PC-3 (cell line): ENCODE data around the gene ASTN2. TPM values are rescaled to one million over a fixed set of nuclear protein-coding genes. Genes with fewer than 3 reads are reported as not detected.

Source experiments
- ATAC-seq: fragments of 200-7000 bp; cut with Tn5 transposase; 2 replicates; pipeline ENCODE4 v1.9.1; 2020; ENCODE audit warnings: mild to moderate bottlenecking, moderate library complexity
- BruUV-seq: library from RNA; stranded (reverse); fragments of 400-500 nt; replicated peaks from 2 replicates; lab custom pipeline; 2021; lab: Mats Ljungman, UMichigan
- CTCF ChIA-PET: fragments of 300-600 bp; sonication (Branson Sonifier 250); formaldehyde crosslinking; loops from one replicate; lab custom pipeline; 2022; ENCODE audit warnings: antibody characterized with exemption; lab: Charles Lee
- POLR2A ChIA-PET: fragments of 300-600 bp; sonication (Branson Sonifier 250); formaldehyde crosslinking; loops from one replicate; lab custom pipeline; 2022; ENCODE audit warnings: antibody characterized with exemption; ENCODE audit not compliant: unreplicated experiment; lab: Charles Lee
- DNase-seq: peaks from one replicate; pipeline ENCODE4 v3.0.0-alpha.2; 2015
- H2AFZ ChIP-seq: fragments of 300-600 bp; sonication (generic); 2 replicates; pipeline ENCODE4 v1.6.0; 2016; ENCODE audit warnings: antibody characterized with exemption, low read length
- H3F3A ChIP-seq: fragments of 300-600 bp; sonication (generic); one replicate; pipeline ENCODE4 v1.6.0; 2017; ENCODE audit warnings: antibody characterized with exemption, low read length, control low read depth, mild to moderate bottlenecking; ENCODE audit not compliant: unreplicated experiment
- H3K27ac ChIP-seq: fragments of 300-600 bp; sonication (generic); 2 replicates; pipeline ENCODE4 v1.5.1; 2016; ENCODE audit warnings: mild to moderate bottlenecking, low read length
- H3K27me3 ChIP-seq: fragments of 300-600 bp; sonication (generic); 2 replicates; pipeline ENCODE4 v1.6.1; 2016; ENCODE audit warnings: low read length, mixed read lengths
- H3K36me3 ChIP-seq: fragments of 300-600 bp; sonication (generic); 2 replicates; pipeline ENCODE4 v1.6.1; 2016; ENCODE audit warnings: low read depth, mixed run types, low read length, mixed read lengths
- H3K4me1 ChIP-seq: fragments of 300-600 bp; sonication (generic); 2 replicates; pipeline ENCODE4 v1.5.1; 2016; ENCODE audit warnings: low read length; ENCODE audit not compliant: insufficient read depth
- H3K4me2 ChIP-seq: fragments of 300-600 bp; sonication (generic); 2 replicates; pipeline ENCODE4 v1.6.0; 2016; ENCODE audit warnings: low read length
- H3K4me3 ChIP-seq: fragments of 300-600 bp; sonication (generic); 2 replicates; pipeline ENCODE4 v1.5.1; 2016; ENCODE audit warnings: mild to moderate bottlenecking, low read length, mixed read lengths
- H3K79me2 ChIP-seq: fragments of 300-600 bp; sonication (generic); 2 replicates; pipeline ENCODE4 v1.6.1; 2017; ENCODE audit warnings: low read length, mixed read lengths
- H3K9ac ChIP-seq: fragments of 300-600 bp; sonication (generic); 2 replicates; pipeline ENCODE4 v1.6.0; 2016; ENCODE audit warnings: mild to moderate bottlenecking, low read length
- H3K9me2 ChIP-seq: fragments of 300-600 bp; sonication (generic); replicated peaks from 2 replicates; pipeline ENCODE4 v1.6.1; 2016; ENCODE audit warnings: mixed run types, low read length, mixed read lengths
- H3K9me3 ChIP-seq: fragments of 300-600 bp; sonication (generic); 2 replicates; pipeline ENCODE4 v1.6.1; 2016; ENCODE audit warnings: low read length, mixed read lengths
- H4K20me1 ChIP-seq: fragments of 300-600 bp; sonication (generic); 2 replicates; pipeline ENCODE4 v1.6.1; 2016; ENCODE audit warnings: low read length, mixed read lengths
- EZH2 ChIP-seq: fragments of 300-600 bp; sonication (generic); IDR thresholded peaks from one replicate; pipeline ENCODE4 v1.6.1; 2017; ENCODE audit warnings: antibody characterized with exemption, mild to moderate bottlenecking, low read length; ENCODE audit not compliant: unreplicated experiment
- EZH2phosphoT487 ChIP-seq: fragments of 300-600 bp; sonication (generic); IDR thresholded peaks from 2 replicates; pipeline ENCODE4 v1.6.1; 2018; ENCODE audit warnings: mild to moderate bottlenecking, antibody characterized with exemption, low read length, borderline replicate concordance
- intact Hi-C: fragments of 100-400 bp; cut with micrococcal nuclease; formaldehyde crosslinking; loops from 2 replicates; pipeline ENCODE4 v1.9.0; 2023
- total RNA-seq: library from RNA; depleted of rRNA; stranded (reverse); fragments of >200 nt; gene quantifications from 2 replicates; pipeline ENCODE4 v1.2.3, GENCODE V29; 2014
- TF ChIP-seq, protein P1 (sequence below): fragments of 300-600 bp; sonication (generic); conservative IDR thresholded peaks from 2 replicates; pipeline ENCODE4 v1.5.1; 2017; ENCODE audit warnings: antibody characterized with exemption, low read depth, mild to moderate bottlenecking, low read length

The ASTN2 gene
- total RNA-seq, 1 experiment from 2014 or later: 3.5 TPM

DNA sequence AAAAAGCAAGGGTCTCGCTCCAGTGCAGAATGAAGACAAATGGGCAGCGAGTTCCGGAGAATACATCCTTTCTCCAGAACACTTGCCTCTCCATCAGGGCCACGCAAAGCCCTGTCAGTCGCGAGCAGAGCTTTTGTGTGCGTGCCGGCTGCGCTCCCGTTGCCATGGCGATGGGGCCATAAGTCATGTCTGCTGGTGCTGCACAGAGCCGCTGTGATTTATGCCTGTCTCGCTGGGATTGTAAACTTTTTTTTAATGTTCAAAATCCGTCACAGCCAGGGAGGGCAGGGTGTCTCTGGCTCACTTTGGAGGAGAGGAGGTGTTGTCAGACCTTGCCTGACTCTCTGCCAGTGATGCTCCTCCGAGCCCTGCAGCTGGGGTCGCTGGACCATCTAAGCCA lies 455.0 kb downstream of the ASTN2 start:
- Histone ChIP-seq H3K36me3 (no peaks in the 10 kb centered on the region), H3K4me2 (no peak overlapping the region), H3K9me3 (no peaks in the 10 kb centered on the region), H3F3A (no peaks in the 10 kb centered on the region), H3K4me3 (no peak overlapping the region), H3K79me2 (no peaks in the 10 kb centered on the region), H3K27me3 (no peaks in the 10 kb centered on the region), H3K9ac (no peak overlapping the region), H2AFZ (no peak overlapping the region), H3K9me2 (no peaks in the 10 kb centered on the region), H3K27ac (no peak overlapping the region), H4K20me1 (no peaks in the 10 kb centered on the region), H3K4me1 (no peaks in the 10 kb centered on the region)
- TF ChIP-seq EZH2 (no peak), EZH2phosphoT487 (no peak)
- TF ChIP-seq, protein P1, sequence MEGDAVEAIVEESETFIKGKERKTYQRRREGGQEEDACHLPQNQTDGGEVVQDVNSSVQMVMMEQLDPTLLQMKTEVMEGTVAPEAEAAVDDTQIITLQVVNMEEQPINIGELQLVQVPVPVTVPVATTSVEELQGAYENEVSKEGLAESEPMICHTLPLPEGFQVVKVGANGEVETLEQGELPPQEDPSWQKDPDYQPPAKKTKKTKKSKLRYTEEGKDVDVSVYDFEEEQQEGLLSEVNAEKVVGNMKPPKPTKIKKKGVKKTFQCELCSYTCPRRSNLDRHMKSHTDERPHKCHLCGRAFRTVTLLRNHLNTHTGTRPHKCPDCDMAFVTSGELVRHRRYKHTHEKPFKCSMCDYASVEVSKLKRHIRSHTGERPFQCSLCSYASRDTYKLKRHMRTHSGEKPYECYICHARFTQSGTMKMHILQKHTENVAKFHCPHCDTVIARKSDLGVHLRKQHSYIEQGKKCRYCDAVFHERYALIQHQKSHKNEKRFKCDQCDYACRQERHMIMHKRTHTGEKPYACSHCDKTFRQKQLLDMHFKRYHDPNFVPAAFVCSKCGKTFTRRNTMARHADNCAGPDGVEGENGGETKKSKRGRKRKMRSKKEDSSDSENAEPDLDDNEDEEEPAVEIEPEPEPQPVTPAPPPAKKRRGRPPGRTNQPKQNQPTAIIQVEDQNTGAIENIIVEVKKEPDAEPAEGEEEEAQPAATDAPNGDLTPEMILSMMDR: no peak
- POLR2A ChIA-PET: no interaction called here
- no peak for DNase-seq
- no peak for ATAC-seq
- no TSS peak for BruUV-seq
- CTCF ChIA-PET: no interaction called here
- intact Hi-C loops: no loop called here

DNA sequence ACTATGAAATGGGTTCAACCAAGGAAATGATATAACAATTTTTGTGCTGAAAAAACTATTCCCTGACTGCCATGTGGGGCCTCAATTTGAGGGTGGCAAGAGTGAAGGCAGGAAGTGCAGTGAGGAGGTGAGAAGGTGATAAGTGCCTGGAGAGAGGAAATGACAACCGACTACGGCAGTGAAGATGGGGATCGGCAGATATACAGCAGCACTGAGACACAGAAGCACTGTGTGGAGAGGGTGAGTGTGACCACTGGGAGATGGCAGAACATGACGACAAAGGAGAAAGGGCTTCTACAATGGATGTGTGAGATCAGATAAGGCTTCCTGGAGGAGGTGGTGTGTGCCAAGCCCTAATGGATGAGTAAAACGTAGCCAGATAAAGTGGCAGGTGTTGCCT lies 456.0 kb downstream of the ASTN2 start:
- H3K9me2 ChIP-seq: no peaks in the 10 kb centered on the region
- no peaks in the 10 kb centered on the region for H3K79me2 ChIP-seq
- POLR2A ChIA-PET: no interaction called here
- no peak overlapping the region for H3K4me3 ChIP-seq
- no peaks in the 10 kb centered on the region for H3K4me1 ChIP-seq
- no peaks in the 10 kb centered on the region for H3K27me3 ChIP-seq
- H4K20me1 ChIP-seq: no peaks in the 10 kb centered on the region
- TF ChIP-seq EZH2: no peak
- no peak for TF ChIP-seq EZH2phosphoT487
- TF ChIP-seq, protein P1: no peak
- no peak overlapping the region for H3K27ac ChIP-seq
- no peak for ATAC-seq
- H3K9ac ChIP-seq: no peak overlapping the region
- DNase-seq: no peak
- H3K4me2 ChIP-seq: no peak overlapping the region
- no peaks in the 10 kb centered on the region for H3F3A ChIP-seq
- CTCF ChIA-PET: no interaction called here
- H3K36me3 ChIP-seq: no peaks in the 10 kb centered on the region
- H2AFZ ChIP-seq: no peak overlapping the region
- intact Hi-C loops: no loop called here
- BruUV-seq: no TSS peak
- H3K9me3 ChIP-seq: no peaks in the 10 kb centered on the region

DNA sequence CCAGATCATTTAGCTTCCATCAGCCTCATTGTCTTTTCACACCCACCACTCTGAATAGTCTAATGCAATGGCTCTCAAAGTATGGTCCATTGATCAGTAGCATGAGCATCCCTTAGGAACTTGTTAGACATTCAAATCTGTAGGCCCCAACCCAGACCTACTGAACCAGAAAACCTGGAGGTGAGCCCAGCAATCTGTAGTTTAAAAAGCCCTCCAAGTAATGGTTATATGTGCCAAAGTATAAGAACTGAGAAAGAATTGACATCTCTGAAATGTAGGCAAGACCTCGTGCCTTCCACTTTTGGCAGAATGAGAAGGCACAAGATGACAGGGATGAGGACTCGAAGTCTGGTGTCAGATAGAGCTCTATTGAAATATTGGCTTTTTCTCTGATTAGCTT lies 460.1 kb downstream of the ASTN2 start:
- CTCF ChIA-PET: no interaction called here
- ATAC-seq: no peak

More for the DNA sequence above, 460.1 kb downstream of the ASTN2 start:
- POLR2A ChIA-PET: no interaction called here
- Histone ChIP-seq H3K36me3 (no peaks in the 10 kb centered on the region), H3F3A (no peaks in the 10 kb centered on the region), H3K9ac (no peak overlapping the region), H2AFZ (no peak overlapping the region), H3K4me2 (no peak overlapping the region), H3K27ac (no peak overlapping the region), H3K9me3 (no peaks in the 10 kb centered on the region), H3K4me3 (no peak overlapping the region), H3K79me2 (no peaks in the 10 kb centered on the region), H3K4me1 (peaks cover 6% of the 10 kb centered on the region; the same call in 1 of the 2 replicates), H4K20me1 (no peaks in the 10 kb centered on the region), H3K27me3 (no peaks in the 10 kb centered on the region), H3K9me2 (no peaks in the 10 kb centered on the region)
- no peak for DNase-seq
- intact Hi-C loops: no loop called here
- TF ChIP-seq, protein P1: no peak
- no peak for TF ChIP-seq EZH2
- TF ChIP-seq EZH2phosphoT487: no peak
- no TSS peak for BruUV-seq
